Upper lobe of left lung (tissue), 6 donors: ENCODE results near the gene SATB1. TPM values are rescaled to one million over a fixed set of nuclear protein-coding genes. Genes with fewer than 3 reads are reported as not detected.

Source experiments
- ATAC-seq, 2 donors: fragments of 200-7000 bp; cut with Tn5 transposase; one replicate each; pipeline ENCODE4 v1.9.1; 2022; ENCODE audit warnings: mild to moderate bottlenecking in 2 of 2, moderate library complexity in 2 of 2; ENCODE audit not compliant: low FRiP score in 2 of 2
- DNase-seq, 2 donors: peaks; one replicate each; pipeline ENCODE4 v3.0.0-alpha.2; 2019 to 2020
- H3K27ac ChIP-seq, 4 donors: fragments of 200-600 bp; sonication (generic); one replicate each; pipeline ENCODE4 v1.5.1; 2016 to 2019
- H3K27me3 ChIP-seq, 4 donors: fragments of 200-600 bp; sonication (generic); one replicate each; pipeline ENCODE4 v1.5.1; 2017 to 2019
- H3K36me3 ChIP-seq, 4 donors: fragments of 200-600 bp; sonication (generic); one replicate each; pipeline ENCODE4 v1.5.1; 2016 to 2019
- H3K4me1 ChIP-seq, 4 donors: fragments of 200-600 bp; sonication (generic); one replicate each; pipeline ENCODE4 v1.5.1; 2018 to 2019
- H3K4me3 ChIP-seq, 4 donors: fragments of 200-600 bp; sonication (generic); one replicate each; pipeline ENCODE4 v1.5.1; 2017 to 2019; ENCODE audit warnings: mild to moderate bottlenecking in 2 of 4, moderate library complexity in 1 of 4
- H3K9me3 ChIP-seq, 4 donors: fragments of 200-600 bp; sonication (generic); one replicate each; pipeline ENCODE4 v1.5.1; 2018 to 2019
- EP300 ChIP-seq, 4 donors: sonication (generic); formaldehyde crosslinking; IDR thresholded peaks; one replicate each; pipeline ENCODE4 v1.5.1; 2017; ENCODE audit warnings: antibody characterized with exemption in 4 of 4, control low read depth in 2 of 4
- POLR2A ChIP-seq, 4 donors: fragments of 450-650 bp; IDR thresholded peaks; one replicate each; pipeline ENCODE4 v1.5.1; 2016 to 2017; ENCODE audit warnings: antibody characterized with exemption in 4 of 4, mild to moderate bottlenecking in 2 of 4
- POLR2AphosphoS5 ChIP-seq, 2 donors: sonication (generic); formaldehyde crosslinking; IDR thresholded peaks; one replicate each; pipeline ENCODE4 v1.5.1; 2017; ENCODE audit warnings: antibody characterized with exemption in 2 of 2
- WGBS, 2 donors: methylation state at CpG; one replicate each; pipeline ENCODE4 v1.1.5; 2017 to 2018; 5-methylcytosine and 5-hydroxymethylcytosine counted together
- total RNA-seq, 6 donors: library from RNA; depleted of rRNA in 4 of 6; stranded (reverse); fragments of >200 nt in 4 of 6; gene quantifications; one replicate each; pipeline versions ENCODE4 v1.1.0 to v1.2.1, GENCODE V29; 2016 to 2021
- TF ChIP-seq, protein P1 (sequence below), 6 experiments: fragments of 450-650 bp in 4 of 6; fragments of 200-600 bp in 2 of 6; sonication (generic) in 2 of 6; IDR thresholded peaks; one replicate each; pipeline ENCODE4 v1.5.1; 2016 to 2019; ENCODE audit warnings: antibody characterized with exemption in 6 of 6
- donor health status: DM: no; HTN: no; CAD: no; lungs with moderate emphysema.
- donor health status: DM: no; HTN: yes; CAD: no; lungs with severe emphysema.

SATB1 gene
- total RNA-seq, 6 donors from 2014 or later, result 25.4 to 80.7 (median 45.0) TPM

DNA sequence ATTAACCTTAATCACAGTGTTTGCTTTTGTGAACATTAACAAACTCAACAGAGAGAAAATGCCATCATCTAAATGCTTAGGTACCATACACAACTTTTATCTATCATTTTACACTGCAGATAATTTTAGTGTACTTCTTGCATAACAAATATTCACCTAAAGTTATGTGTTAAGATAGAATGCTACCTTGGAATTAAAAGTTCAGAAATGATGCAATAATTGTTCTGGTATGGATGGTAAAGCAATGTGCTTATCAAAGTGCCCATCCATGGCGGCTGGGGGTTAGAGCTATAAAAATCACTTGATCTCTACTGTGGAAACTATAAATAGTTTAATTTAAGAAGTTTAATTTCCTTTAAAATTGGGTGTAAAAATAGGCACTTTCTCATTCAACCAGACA lies 28.7 kb downstream of the SATB1 start:
- no peak overlapping the region for H3K27ac ChIP-seq
- no peak for DNase-seq
- no peaks in the 10 kb centered on the region for H3K4me1 ChIP-seq
- no peaks in the 10 kb centered on the region for H3K27me3 ChIP-seq
- no peak overlapping the region for H3K4me3 ChIP-seq
- ATAC-seq, result no peak
- no peak for TF ChIP-seq EP300 (IDR thresholded peaks at IDR 0.05)
- TF ChIP-seq POLR2AphosphoS5 (IDR thresholded peaks at IDR 0.05), result no peak
- TF ChIP-seq POLR2A (IDR thresholded peaks at IDR 0.05), result no peak
- TF ChIP-seq, protein P1, sequence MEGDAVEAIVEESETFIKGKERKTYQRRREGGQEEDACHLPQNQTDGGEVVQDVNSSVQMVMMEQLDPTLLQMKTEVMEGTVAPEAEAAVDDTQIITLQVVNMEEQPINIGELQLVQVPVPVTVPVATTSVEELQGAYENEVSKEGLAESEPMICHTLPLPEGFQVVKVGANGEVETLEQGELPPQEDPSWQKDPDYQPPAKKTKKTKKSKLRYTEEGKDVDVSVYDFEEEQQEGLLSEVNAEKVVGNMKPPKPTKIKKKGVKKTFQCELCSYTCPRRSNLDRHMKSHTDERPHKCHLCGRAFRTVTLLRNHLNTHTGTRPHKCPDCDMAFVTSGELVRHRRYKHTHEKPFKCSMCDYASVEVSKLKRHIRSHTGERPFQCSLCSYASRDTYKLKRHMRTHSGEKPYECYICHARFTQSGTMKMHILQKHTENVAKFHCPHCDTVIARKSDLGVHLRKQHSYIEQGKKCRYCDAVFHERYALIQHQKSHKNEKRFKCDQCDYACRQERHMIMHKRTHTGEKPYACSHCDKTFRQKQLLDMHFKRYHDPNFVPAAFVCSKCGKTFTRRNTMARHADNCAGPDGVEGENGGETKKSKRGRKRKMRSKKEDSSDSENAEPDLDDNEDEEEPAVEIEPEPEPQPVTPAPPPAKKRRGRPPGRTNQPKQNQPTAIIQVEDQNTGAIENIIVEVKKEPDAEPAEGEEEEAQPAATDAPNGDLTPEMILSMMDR (IDR thresholded peaks at IDR 0.05), result no peak
- 0% methylated on average over 1 of the region's 1 CpG for WGBS, 2 donors
- H3K36me3 ChIP-seq, result peaks cover 0 to 22% (median 4%) of the 10 kb centered on the region in 4 donors
- no peaks in the 10 kb centered on the region for H3K9me3 ChIP-seq

DNA sequence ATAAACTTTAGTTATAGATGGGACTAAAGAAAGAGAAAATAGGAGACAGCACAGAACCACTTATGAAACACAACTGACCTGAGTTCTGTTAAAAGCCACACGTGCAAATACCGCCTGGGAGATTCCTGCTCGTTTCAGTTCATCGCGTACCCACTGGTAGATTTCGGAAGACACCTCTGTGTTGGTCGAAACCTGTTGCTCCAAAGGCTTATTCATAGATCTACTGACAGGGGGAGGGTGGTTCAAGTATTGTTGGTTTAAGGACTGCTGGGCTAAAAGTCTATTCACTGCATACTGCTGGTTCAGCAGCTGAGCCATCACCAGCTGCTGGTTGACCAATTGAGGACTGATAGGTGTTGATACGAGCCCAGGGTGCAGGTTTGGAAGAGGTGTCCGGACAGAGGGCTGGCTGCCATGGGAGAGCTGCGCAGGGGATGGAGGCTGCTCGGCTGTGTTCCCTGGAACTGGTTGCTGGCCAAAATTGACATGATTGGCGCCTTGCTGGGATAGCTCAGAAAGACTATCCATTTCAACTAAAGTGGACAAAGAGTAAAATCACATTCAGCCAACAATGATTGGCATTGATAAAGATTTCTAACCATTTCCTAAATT lies 30.6 kb downstream of the SATB1 start:
- 98% methylated on average over 12 of the region's 12 CpGs for WGBS, 2 donors
- TF ChIP-seq, protein P1 (IDR thresholded peaks at IDR 0.05), result no peak
- TF ChIP-seq EP300 (IDR thresholded peaks at IDR 0.05) (no peak), POLR2AphosphoS5 (IDR thresholded peaks at IDR 0.05) (no peak)
- H3K36me3 ChIP-seq, result peaks cover 0 to 22% (median 4%) of the 10 kb centered on the region in 4 donors
- H3K4me1 ChIP-seq, result no peaks in the 10 kb centered on the region
- H3K9me3 ChIP-seq, result no peaks in the 10 kb centered on the region
- peak in 1 of 2 donors; percentile 15 for DNase-seq
- no peaks in the 10 kb centered on the region for H3K27me3 ChIP-seq
- H3K27ac ChIP-seq, result no peak overlapping the region
- no peak overlapping the region for H3K4me3 ChIP-seq
- ATAC-seq, result no peak

DNA sequence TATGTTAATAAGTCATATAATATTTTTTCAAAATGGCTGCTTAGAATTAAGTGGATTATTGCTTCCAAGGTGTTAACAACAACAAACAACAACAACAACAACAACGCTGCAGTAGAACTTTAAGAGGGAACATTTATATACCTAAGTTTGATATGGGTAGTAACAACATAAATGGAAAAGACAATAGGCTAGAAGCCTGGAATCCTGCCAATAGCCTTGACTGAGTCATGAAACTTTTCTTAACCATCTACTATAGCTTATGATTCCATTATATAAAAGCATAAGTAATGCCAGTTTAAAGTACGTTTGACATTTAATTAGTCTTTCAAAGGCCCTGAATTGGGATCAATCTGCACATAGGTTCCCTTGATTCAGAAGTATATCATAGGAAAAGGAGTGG lies 31.2 kb downstream of the SATB1 start:
- Histone ChIP-seq H3K27me3 (no peaks in the 10 kb centered on the region), H3K36me3 (peaks cover 0 to 22% (median 4%) of the 10 kb centered on the region in 4 donors), H3K9me3 (no peaks in the 10 kb centered on the region), H3K4me1 (no peaks in the 10 kb centered on the region), H3K27ac (no peak overlapping the region), H3K4me3 (no peak overlapping the region)
- DNase-seq, result no peak
- no peak for ATAC-seq
- WGBS, 2 donors, result 65 to 82% methylated on average over 2 of the region's 2 CpGs
- no peak for TF ChIP-seq EP300 (IDR thresholded peaks at IDR 0.05)
- TF ChIP-seq POLR2A (IDR thresholded peaks at IDR 0.05), result no peak
- TF ChIP-seq, protein P1 (IDR thresholded peaks at IDR 0.05), result no peak
- no peak for TF ChIP-seq POLR2AphosphoS5 (IDR thresholded peaks at IDR 0.05)

DNA sequence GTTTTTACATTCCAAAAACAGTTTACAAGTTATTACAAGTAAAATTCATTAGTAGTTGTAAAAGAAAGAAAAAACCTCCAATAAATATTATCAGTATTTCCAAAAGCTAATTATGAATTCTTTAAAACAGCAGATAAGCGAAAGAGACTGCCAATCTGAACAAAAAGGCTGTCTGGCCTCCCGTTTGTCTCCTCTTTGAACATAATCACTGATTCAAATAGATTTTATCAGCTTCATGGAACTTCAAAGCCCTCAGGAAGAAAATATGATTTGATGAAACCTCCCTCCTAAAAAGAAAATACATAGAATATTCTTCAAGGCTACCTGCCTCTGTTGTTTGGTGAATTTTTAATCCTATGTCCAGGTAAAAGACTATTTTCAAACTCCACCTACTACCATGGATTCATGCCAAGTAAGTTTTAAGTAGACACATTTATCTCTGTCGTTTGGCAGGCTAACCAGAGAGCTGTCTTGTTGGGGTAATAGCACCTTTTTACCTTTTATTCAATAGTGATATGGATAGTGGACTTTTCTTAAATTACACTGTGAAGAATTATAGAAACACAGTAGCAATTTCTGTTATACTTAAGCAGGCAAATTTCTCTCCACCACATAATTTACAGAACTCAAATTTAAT lies 35.0 kb downstream of the SATB1 start:
- no peaks in the 10 kb centered on the region for H3K27me3 ChIP-seq
- TF ChIP-seq POLR2A (IDR thresholded peaks at IDR 0.05), result no peak
- TF ChIP-seq POLR2AphosphoS5 (IDR thresholded peaks at IDR 0.05), result no peak
- TF ChIP-seq, protein P1 (IDR thresholded peaks at IDR 0.05), result no peak
- TF ChIP-seq EP300 (IDR thresholded peaks at IDR 0.05), result no peak
- DNase-seq (no peak), ATAC-seq (no peak)
- no peaks in the 10 kb centered on the region for H3K4me1 ChIP-seq
- H3K9me3 ChIP-seq, result no peaks in the 10 kb centered on the region
- H3K36me3 ChIP-seq, result peaks cover 0 to 24% (median 7%) of the 10 kb centered on the region in 4 donors
- WGBS, 2 donors, result 58 to 66% methylated on average over 3 of the region's 3 CpGs
- H3K4me3 ChIP-seq, result no peak overlapping the region
- no peak overlapping the region for H3K27ac ChIP-seq
